ENCODE results near the gene LPGAT1.
"Not testable (repeated sequence)": the region's sequence is repeated elsewhere in the genome, so short reads cannot be mapped to it uniquely, and the experiment has no call there.

LPGAT1 gene

DNA sequence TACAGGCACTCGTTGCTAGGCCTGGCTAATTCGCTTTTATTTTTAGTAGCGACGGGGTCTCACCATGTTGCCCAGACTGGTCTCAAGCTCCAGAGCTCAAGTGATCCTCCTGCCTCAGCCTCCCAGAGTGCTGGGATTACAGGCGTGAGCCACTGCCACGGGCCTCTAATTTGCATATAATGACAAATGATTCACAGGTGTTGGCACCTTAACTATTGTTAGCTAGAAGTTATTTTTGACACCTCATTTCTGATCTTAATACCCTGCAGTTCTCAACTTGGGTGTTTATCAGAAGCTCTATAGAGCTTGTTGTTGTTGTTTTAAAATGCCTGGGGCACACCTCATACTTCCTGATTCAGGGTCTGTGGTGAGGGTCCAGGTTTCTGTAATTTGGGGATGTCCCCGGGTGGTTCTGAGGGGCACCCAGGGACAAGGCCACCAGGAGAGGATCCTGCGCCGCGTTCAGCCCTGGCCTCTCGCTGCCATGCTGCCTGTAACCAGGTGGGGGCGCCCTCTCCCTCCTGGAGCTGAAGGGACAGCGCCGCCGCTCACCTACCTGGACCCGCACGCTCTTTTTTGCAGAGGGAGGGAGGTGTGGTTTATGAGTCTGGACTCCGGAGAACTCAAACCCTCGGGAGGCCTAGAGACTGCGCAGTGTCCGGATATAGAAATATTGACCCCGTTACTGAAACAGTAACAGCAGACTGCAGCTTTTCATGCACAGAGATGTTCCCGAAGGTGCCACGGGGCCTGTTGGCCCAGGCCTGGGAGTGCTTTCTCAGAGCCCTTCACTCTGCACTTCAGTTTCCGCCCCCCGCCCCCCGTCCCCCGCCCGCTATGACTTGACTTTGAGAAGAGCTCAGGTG, 132.2 kb downstream of the LPGAT1 start:
- Histone ChIP-seq H3K27me3 (ENCODE audit: insufficient read depth, poor library complexity, severe bottlenecking) (no peaks in the 10 kb centered on the region), H3K4me3 (replicated peaks; ENCODE audit: insufficient read depth, low read length) (no peak overlapping the region), H3K27ac (replicated peaks) (no peak overlapping the region)
- peak; percentile 47 to 82 for DNase-seq (ENCODE audit: low read depth in 1 of 2, low spot score in 1 of 2)
- TF ChIP-seq GABPA (IDR thresholded peaks at IDR 0.05; ENCODE audit: low read depth) (no peak), SPI1 (IDR thresholded peaks at IDR 0.05; ENCODE audit: borderline replicate concordance, low read depth) (no peak)
- TF ChIP-seq, protein P1, sequence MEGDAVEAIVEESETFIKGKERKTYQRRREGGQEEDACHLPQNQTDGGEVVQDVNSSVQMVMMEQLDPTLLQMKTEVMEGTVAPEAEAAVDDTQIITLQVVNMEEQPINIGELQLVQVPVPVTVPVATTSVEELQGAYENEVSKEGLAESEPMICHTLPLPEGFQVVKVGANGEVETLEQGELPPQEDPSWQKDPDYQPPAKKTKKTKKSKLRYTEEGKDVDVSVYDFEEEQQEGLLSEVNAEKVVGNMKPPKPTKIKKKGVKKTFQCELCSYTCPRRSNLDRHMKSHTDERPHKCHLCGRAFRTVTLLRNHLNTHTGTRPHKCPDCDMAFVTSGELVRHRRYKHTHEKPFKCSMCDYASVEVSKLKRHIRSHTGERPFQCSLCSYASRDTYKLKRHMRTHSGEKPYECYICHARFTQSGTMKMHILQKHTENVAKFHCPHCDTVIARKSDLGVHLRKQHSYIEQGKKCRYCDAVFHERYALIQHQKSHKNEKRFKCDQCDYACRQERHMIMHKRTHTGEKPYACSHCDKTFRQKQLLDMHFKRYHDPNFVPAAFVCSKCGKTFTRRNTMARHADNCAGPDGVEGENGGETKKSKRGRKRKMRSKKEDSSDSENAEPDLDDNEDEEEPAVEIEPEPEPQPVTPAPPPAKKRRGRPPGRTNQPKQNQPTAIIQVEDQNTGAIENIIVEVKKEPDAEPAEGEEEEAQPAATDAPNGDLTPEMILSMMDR (IDR thresholded peaks at IDR 0.05; ENCODE audit: insufficient read depth, low read length), result peak; percentile 69

DNA sequence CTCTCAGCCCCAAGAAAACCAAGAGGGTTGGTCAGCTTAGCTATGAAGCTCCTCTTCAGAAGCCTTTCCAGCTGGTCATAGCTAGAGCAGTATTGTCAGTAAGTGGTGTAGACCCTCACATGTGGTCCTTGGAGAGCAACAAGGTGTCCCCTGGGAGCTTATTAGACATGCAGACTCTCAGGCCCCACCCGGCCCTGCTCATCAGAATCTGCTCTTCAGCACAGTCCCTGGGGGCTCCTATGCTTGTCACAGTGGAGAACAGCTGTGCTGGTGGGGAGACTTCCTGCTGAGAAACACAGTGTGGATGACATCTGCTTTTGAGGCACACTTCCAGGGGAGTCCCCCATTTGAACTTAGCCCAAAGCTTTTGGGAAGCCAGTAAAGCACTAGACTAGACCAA, 133.2 kb downstream of the LPGAT1 start:
- Histone ChIP-seq H3K27ac (replicated peaks) (no peak overlapping the region), H3K27me3 (ENCODE audit: insufficient read depth, poor library complexity, severe bottlenecking) (no peaks in the 10 kb centered on the region), H3K4me3 (replicated peaks; ENCODE audit: insufficient read depth, low read length) (no peak overlapping the region)
- TF ChIP-seq POLR2AphosphoS5 (IDR thresholded peaks at IDR 0.05; ENCODE audit: low read depth), result no peak
- TF ChIP-seq, protein P1 (IDR thresholded peaks at IDR 0.05; ENCODE audit: insufficient read depth, low read length), result no peak
- no peak for TF ChIP-seq GABPA (IDR thresholded peaks at IDR 0.05; ENCODE audit: low read depth)
- TF ChIP-seq SPI1 (IDR thresholded peaks at IDR 0.05; ENCODE audit: borderline replicate concordance, low read depth), result no peak
- TF ChIP-seq, protein P2, sequence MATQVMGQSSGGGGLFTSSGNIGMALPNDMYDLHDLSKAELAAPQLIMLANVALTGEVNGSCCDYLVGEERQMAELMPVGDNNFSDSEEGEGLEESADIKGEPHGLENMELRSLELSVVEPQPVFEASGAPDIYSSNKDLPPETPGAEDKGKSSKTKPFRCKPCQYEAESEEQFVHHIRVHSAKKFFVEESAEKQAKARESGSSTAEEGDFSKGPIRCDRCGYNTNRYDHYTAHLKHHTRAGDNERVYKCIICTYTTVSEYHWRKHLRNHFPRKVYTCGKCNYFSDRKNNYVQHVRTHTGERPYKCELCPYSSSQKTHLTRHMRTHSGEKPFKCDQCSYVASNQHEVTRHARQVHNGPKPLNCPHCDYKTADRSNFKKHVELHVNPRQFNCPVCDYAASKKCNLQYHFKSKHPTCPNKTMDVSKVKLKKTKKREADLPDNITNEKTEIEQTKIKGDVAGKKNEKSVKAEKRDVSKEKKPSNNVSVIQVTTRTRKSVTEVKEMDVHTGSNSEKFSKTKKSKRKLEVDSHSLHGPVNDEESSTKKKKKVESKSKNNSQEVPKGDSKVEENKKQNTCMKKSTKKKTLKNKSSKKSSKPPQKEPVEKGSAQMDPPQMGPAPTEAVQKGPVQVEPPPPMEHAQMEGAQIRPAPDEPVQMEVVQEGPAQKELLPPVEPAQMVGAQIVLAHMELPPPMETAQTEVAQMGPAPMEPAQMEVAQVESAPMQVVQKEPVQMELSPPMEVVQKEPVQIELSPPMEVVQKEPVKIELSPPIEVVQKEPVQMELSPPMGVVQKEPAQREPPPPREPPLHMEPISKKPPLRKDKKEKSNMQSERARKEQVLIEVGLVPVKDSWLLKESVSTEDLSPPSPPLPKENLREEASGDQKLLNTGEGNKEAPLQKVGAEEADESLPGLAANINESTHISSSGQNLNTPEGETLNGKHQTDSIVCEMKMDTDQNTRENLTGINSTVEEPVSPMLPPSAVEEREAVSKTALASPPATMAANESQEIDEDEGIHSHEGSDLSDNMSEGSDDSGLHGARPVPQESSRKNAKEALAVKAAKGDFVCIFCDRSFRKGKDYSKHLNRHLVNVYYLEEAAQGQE (IDR thresholded peaks at IDR 0.05; ENCODE audit: insufficient replicate concordance, low read depth), result no peak
- DNase-seq (ENCODE audit: low read depth in 1 of 2, low spot score in 1 of 2), result no peak

DNA sequence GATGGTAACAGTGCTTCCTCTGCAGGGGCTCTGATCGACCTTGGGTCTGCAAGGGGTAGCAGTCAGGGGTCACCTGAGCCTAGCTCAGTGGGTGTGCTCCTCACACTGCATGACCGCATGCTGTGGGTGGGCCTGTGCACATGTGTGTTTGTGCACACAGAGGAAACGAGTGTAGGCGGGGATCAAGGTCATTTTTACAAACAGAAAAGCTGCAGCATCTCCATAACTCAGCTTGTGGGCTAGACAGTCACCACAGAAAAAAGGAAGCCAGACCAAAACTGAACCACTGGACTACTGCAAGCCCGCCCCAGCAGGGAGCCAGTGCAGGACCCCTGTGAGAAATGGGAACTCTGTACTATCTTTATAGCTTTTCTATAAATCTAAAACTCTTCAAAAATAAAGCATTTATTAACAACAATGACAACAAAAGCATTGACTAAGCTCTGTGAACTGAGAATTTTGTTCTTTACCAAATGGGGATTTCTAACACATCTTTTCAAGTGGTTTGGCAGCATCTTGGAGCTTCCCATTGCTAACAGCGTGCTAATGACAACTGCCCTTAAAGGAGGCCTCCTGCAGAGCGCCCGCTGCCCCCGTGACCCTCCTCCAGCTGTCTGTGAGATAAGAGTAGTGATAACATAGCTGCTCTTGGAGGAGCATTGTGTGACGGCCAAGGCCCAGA, 135.3 kb downstream of the LPGAT1 start:
- Histone ChIP-seq H3K27ac (replicated peaks) (0 out of 2 replicates have a peak overlapping the region, but pooled peaks have one; percentile 33), H3K27me3 (ENCODE audit: insufficient read depth, poor library complexity, severe bottlenecking) (no peaks in the 10 kb centered on the region), H3K4me3 (replicated peaks; ENCODE audit: insufficient read depth, low read length) (no peak overlapping the region)
- DNase-seq (ENCODE audit: low read depth in 1 of 2, low spot score in 1 of 2), result peak in 1 of 2 experiments; percentile 72
- no peak for TF ChIP-seq GABPA (IDR thresholded peaks at IDR 0.05; ENCODE audit: low read depth)
- TF ChIP-seq POLR2AphosphoS5 (IDR thresholded peaks at IDR 0.05; ENCODE audit: low read depth), result 0 out of 2 replicates have a peak, but pooled peaks have one; percentile 15
- TF ChIP-seq, protein P2 (IDR thresholded peaks at IDR 0.05; ENCODE audit: insufficient replicate concordance, low read depth), result no peak
- TF ChIP-seq SPI1 (IDR thresholded peaks at IDR 0.05; ENCODE audit: borderline replicate concordance, low read depth), result peak; percentile 77

DNA sequence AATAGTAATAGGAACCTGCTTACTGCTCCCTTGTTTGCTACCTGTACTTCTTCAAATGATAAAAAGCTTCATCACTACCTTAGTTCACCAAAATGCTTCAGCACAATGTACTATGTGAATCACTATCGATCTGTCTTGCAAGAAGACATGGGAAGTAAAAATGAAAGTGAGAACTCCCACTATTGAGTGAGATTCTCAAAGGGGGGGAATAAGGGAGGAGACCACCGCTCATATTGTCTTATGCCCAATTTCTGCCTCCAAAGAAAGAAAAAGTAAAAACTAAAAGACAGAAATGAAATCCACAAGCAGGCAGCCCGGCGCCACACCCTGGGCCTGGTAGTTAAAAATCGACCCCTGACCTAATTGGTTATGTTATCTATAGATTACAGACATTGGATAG, 136.7 kb downstream of the LPGAT1 start:
- not testable (repeated sequence) for H3K4me3 ChIP-seq (replicated peaks; ENCODE audit: insufficient read depth, low read length); DNase-seq (ENCODE audit: low read depth in 1 of 2, low spot score in 1 of 2); H3K27ac ChIP-seq (replicated peaks); H3K27me3 ChIP-seq (ENCODE audit: insufficient read depth, poor library complexity, severe bottlenecking)

Measured in HL-60 (cell line).